ENCODE data around the gene COL15A1.
A peak's percentile ranks its signal among the peaks of the same experiment; 100 is the strongest.
"Not testable (repeated sequence)": the region's sequence is repeated elsewhere in the genome, so short reads cannot be mapped to it uniquely, and the experiment has no call there.

COL15A1 gene

GRCh38 chr9:98997604-98998003 lies 53.9 kb downstream of the COL15A1 start:
- no peak for FAIRE-seq

DNA sequence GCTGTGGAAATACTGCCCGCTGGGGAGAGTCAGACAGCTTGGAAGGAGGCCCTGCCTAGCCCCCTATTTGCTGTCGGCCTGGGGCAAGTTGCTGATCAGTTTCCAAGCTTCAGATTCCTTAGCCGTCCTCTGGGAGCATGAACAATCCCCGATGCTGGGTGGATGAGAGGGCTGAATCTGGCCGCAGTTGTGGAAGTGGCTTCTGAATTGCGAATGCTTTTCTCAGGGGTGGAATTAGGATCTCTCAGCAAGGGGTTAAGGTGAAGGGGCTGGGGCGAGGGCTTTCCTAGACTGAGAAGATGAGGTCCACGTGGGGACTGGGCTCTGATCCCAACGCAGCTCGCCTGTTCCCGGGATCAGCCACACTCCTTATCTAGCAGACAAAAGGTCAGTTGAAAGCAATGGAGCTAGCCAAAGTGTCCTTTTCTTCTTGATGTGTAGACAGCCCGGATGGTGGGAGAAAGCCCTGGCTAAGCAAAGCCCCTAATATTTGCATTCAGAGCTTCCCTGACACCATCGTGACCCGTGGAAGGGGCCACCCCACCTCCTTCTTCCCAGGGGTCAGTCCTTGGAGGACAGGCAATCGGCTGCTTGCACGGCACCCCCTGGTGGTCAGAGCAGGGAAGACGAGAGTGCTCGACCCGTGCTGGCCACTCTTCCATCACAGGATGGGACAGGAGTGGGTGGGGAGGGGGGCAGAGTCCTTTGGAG lies 54.9 kb downstream of the COL15A1 start:
- FAIRE-seq: no peak

GRCh38 chr9:98999152-98999525 lies 55.4 kb downstream of the COL15A1 start:
- no peak for FAIRE-seq

GRCh38 chr9:99000476-99001395 lies 57.0 kb downstream of the COL15A1 start:
- FAIRE-seq: peak; percentile 75

DNA sequence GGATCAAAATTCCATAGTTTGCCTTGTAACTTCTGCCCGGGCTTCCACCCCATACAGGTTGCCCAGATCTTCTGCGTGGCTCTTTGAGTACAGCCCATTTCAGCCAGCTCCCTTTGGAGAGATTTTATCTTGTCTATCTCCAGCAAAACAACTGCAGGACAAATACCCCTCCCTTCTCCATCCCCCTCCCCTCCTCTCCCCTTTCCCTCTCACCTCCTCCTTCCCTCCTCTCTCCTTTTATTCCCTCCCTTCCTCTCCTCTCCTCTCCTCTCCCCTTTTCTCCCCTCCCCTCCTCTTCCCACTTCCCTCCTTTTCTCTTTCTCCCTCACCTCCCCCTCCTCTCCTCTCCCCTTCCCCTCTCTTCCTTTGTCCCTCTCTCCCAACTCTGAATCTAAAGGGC lies 58.2 kb downstream of the COL15A1 start:
- no peak for FAIRE-seq

GRCh38 chr9:99002706-99003105 lies 59.0 kb downstream of the COL15A1 start:
- FAIRE-seq: no peak

GRCh38 chr9:99003308-99003707 lies 59.6 kb downstream of the COL15A1 start:
- FAIRE-seq: no peak

DNA sequence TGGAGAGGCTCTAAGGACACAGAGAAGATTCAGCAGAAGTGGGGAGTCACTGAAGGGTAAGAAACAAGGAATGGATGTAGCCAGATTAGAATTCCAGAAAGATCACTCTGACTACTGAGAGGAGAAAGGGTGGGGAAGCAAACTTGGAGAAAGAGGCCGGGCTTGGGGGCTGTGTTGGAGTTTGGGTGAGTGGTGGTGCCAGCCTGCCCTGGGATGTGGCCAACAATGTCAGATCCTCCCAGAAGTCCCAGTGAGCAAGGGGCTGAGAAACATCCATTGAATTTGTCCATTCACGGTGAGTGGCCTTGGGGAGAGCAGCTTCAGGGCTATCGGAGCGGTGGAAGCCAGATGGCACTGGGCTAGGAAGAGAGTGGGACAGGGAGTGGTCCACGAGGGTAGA lies 60.4 kb downstream of the COL15A1 start:
- FAIRE-seq: no peak

DNA sequence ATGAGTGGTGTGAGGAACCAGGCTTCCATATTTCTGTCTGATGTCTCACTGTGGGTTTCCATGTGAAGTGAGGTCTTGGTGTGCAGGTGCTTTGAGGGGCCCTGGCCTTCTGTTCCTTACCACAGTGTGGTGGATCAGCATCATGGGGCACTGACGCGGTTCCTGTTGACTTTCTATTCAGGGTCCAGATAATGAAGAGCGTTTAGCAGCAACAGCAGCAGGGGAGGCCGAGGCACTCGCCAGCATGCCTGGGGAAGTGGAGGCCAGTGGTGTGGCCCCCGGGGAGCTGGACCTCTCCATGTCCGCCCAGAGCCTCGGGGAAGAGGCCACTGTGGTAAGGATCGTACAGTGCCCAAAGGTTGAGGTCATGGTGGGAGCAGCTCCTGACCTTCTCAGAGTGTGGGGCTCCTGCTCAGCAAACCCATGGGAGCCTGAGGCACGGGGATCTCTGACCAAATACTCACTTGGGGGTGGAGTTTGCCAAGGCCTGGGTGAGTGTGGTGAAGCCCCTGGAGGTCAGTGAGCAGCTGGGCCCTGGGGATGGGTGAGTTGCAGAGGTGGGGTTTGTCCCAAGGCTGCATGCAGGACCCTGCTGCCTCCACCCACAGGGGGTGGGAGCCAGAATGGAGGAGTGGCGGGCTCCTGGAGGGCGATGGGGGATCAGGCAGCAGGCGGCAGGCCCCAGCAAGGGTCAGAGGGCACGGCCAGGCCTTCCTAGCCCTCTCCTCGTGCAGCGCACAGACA lies 61.2 kb downstream of the COL15A1 start:
- no peak for FAIRE-seq

- FAIRE-seq: no peak
These were observed 61.9 kb downstream of the COL15A1 start for GRCh38 chr9:99005651-99006050.

DNA sequence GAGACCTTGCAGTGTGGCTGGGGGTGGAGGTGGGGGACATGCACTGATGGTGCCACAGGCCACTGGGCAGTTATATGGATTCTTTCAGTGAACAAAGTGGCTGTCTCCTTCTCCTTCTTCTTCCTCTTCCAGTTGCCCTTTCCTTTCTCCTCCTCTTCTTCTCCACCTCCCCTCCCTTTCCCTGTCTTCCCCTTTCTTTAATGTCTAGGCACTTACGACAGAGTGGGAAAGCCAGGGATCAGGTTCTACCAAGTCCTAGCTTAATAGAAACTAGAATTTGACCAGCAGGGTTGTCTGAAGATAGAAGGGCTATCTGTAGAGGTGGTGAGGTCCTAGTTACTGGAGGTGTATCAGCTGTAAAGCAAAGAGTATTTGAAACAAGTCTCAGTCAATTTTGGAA lies 62.8 kb downstream of the COL15A1 start:
- no peak for FAIRE-seq

DNA sequence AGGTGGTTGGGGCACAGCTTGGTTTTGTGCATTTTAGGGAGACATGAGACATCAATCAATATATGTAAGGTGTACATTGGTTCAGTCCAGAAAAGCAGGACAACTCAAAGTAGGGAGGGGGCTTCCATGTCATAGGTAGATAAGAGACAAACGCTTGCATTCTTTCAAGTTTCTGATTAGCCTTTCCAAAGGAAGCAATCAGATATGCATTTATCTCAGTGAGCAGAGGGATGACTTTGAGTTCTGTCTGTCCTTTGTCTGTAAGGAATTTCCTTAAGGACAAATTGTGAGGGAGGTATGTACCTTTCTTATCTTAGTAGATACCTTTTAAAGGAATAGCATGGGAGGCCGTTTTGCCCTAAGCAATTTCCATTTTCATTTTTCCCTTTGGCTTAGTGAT lies 63.3 kb downstream of the COL15A1 start:
- no peak for FAIRE-seq

- FAIRE-seq: no peak
These were observed 64.5 kb downstream of the COL15A1 start for GRCh38 chr9:99008203-99008602.

DNA sequence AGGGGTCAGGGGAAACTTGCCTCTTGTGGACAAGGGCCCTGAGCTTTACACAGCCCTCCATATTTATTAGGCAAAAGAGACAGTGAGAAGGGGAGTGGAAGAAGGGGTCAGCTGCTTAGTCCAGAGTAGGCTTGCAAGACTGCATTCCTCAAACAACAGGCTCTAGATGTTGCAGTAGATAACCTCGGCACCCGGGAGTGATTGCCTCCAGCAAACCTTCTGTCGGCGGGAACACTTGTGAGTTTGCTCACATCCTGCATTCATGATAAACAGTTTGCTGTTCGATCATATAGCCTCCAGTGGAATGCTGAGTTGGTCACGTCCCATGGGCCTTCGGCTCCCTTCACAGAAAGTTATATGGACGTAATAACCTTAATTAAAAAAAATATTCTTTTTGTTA lies 66.7 kb downstream of the COL15A1 start:
- not testable (repeated sequence) for FAIRE-seq

GRCh38 chr9:99011161-99011709 lies 67.5 kb downstream of the COL15A1 start:
- FAIRE-seq: no peak

DNA sequence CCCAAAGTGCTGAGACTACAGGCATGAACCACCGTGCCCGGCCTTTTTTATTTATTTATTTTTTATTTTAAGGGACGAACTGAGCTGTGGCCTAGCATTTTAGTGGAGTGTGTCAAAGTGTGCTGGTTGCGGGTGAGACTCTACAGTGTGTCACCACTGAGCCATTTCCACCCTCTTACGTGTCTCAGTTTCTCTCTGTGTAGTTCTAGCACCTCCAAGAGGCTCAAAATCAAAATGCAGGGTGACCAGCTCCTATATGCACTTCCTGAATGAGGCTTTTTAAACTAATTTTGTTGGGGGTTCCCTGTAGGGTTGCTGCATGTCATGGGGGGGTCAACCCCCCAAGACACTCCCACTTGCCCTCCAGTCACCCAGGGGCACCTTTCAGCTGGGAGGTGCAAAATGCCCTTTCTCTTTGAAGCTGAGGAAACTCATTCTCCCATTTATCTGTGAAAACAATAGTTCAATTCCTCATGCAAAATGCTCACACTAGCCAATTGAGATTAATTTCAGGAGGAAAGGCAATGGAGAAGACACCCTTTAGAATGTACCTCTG lies 69.3 kb downstream of the COL15A1 start:
- FAIRE-seq: no peak

GRCh38 chr9:99013550-99013949 lies 69.8 kb downstream of the COL15A1 start:
- no peak for FAIRE-seq

DNA sequence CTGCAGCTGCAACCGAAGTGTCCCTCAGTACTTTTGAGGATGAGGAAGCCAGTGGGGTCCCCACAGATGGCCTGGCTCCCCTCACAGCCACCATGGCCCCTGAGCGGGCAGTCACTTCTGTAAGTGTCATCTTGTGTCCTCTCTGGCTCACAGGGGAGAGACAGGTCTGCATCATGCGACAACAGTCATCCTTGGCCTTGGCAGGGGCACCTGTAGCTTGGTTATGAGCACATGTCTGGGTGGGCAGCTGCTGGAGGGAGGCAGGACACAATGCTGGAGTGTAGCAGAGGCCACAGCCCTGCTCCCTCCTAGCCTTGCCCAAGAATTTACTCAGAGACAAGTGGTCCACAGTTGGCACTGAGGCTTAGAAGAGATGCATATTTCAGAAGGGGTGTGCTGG lies 71.7 kb downstream of the COL15A1 start:
- no peak for FAIRE-seq

- no peak for FAIRE-seq
These were observed 72.2 kb downstream of the COL15A1 start for GRCh38 chr9:99015890-99016289.

DNA sequence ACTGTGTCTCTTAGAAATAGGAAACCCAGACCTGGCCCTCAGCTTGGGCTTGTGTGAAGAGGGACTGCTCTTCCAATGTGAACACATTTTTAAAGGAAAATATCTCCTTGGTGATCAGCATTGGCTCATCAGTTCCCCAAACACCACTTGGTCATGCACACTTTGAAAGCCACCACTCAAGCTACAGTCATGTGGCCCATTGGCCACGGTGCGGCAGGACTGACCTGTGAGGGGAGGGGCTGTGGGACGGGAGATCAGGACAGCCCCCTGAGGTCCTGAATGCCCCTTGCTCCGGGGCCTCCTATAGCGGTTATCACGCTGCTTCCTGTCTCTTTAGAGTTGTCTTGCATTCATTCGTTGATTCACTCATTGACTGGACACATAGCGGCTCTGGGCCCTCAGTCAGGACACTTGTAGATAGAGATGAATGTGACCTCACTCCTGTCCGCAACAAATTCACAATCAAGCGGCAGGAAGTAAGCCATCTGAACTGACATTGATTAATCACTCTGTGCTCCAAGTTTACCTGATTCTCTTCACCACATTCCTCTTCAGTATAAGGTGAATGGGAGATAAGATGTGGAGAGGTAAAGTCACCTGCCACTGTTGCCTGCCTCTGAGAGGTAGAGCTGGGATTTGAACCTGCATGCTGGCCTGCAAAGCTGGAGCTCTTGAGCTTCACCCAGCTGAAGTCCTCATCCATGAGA lies 73.1 kb downstream of the COL15A1 start:
- no peak for FAIRE-seq

DNA sequence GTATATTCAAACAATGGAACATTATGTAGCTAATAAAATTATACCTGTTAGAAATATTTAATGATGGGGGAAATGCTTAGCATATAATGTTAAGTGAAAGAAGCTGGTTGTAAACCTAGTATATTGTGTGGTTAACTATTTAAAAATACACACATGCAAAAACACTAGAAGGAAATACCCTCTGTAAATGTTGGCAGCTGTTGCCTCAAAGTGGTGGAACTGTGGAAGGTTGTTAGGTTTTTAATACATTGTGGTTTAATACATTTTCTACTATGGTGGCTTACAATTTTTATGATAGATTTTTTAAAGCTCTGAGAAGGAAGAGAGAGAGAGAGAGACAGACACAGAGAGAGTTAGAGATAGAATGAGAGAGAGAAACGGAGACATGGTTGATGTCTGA lies 74.9 kb downstream of the COL15A1 start:
- FAIRE-seq: no peak

Measured in islet of Langerhans (tissue), 1 donor.